Measurements from ENCODE around the gene ZNRF3. TPM values are rescaled to one million over a fixed set of nuclear protein-coding genes. Genes with fewer than 3 reads are reported as not detected.
"Not testable (repeated sequence)": the region's sequence is repeated elsewhere in the genome, so short reads cannot be mapped to it uniquely, and the experiment has no call there.

Gene ZNRF3
- total RNA-seq, 1 experiment from 2014 or later: 9.7 TPM

DNA sequence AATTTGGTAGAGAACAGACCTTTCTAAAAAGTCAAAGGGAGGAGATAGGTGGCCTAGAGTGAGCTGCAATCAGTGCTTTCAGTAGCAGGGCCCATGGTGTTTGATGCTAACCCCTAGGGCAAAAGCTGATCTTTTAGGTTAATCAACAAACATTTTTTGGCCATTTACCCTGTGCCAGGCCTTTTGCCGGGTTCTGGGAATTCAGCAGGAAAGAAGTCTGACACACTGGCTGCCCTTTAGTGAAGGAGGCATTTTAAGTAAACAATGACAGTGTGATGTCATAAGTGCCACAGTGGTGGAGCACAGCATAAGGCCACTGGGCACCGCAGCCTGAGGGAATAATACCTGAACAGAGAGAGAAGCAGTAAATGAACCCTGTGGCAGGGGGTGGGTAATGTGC, 149.2 kb downstream of the ZNRF3 start:
- Histone ChIP-seq H3K4me1 (peaks cover 14% of the 10 kb centered on the region), H3K27ac (peak overlapping the region; percentile 89; the same call in 1 of the 2 replicates), H3K27me3 (no peaks in the 10 kb centered on the region), H3K9me3 (replicated peaks) (no peaks in the 10 kb centered on the region), H3K36me3 (no peaks in the 10 kb centered on the region), H3K4me3 (no peak overlapping the region)
- DNase-seq: no peak

DNA sequence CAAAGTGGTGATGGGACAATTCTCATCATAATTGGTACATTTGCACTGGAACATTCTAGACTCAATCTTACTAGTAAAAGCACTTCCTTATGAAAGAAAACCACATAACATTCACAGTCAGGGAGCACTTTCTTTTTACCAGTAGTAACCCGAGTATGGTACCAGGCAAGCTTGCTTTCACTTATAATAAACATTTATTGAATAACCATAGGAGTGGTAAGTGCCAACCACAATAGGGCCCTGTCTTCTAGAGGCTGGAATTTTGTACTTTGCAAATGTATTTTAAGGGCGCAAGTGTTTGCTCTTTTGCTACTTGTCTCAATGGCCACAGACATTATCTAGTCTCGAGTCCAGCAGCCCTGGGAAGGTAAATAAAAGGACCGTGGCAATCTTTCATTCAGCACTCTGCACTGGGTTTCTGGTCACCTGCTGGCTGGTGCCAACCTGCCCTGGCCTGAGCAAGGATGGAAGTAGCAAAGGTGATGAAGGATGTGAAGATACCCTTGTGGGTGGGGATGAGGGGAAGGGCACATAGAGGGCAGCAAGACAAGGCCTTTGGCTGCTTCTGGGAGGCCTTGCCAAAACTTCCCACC, 154.1 kb downstream of the ZNRF3 start:
- Histone ChIP-seq H3K27ac (no peak overlapping the region), H3K36me3 (0 out of 2 replicates have a peak, but pooled peaks cover 3% of the 10 kb centered on the region), H3K27me3 (no peaks in the 10 kb centered on the region), H3K9me3 (replicated peaks) (no peaks in the 10 kb centered on the region), H3K4me1 (peaks cover 5% of the 10 kb centered on the region; the same call in 1 of the 2 replicates), H3K4me3 (no peak overlapping the region)
- no peak for DNase-seq

DNA sequence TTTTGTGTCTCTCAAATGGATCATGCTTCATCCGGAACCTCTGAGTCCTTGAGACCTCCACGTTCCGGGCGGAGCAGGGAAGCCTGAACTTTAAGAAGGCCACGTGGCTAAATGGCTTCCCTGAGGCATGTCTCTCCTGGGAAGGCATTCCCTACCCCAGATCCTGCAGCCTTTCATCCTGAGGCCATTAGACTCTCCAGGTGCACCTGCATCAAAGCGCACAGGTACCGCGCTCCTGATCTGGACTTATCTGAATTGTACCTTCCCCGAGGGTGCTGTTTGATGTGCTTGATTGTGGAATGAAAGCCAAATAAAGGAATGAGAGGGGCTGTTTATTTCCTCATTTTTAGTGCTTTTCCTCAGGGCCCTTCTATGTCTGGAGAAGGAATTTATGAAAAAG, 155.8 kb downstream of the ZNRF3 start:
- Histone ChIP-seq H3K36me3 (peaks cover 3% of the 10 kb centered on the region; the same call in 1 of the 2 replicates), H3K27ac (no peak overlapping the region), H3K27me3 (no peaks in the 10 kb centered on the region), H3K4me1 (no peaks in the 10 kb centered on the region; the same call in 1 of the 2 replicates), H3K9me3 (replicated peaks) (no peaks in the 10 kb centered on the region), H3K4me3 (no peak overlapping the region)
- no peak for DNase-seq

DNA sequence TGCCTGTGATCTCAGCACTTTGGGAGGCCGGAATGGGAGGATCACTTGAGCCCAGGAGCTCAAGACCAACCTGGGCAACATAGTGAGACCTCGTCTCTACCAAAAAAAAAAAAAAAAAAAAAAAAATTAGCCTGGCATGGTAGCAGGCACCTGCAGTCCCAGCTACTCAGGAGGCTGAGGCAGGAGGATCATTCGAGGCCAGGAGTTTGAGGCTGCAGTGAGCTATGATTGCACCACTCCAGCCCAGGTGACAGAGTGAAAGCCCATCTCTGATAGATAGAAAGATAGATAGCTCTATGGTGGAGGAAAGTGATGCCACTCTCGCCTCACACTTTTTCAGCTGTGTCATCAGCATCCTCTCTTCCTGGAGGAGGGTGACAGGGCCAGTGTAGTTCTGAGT, 156.3 kb downstream of the ZNRF3 start:
- not testable (repeated sequence) for H3K4me1 ChIP-seq

DNA sequence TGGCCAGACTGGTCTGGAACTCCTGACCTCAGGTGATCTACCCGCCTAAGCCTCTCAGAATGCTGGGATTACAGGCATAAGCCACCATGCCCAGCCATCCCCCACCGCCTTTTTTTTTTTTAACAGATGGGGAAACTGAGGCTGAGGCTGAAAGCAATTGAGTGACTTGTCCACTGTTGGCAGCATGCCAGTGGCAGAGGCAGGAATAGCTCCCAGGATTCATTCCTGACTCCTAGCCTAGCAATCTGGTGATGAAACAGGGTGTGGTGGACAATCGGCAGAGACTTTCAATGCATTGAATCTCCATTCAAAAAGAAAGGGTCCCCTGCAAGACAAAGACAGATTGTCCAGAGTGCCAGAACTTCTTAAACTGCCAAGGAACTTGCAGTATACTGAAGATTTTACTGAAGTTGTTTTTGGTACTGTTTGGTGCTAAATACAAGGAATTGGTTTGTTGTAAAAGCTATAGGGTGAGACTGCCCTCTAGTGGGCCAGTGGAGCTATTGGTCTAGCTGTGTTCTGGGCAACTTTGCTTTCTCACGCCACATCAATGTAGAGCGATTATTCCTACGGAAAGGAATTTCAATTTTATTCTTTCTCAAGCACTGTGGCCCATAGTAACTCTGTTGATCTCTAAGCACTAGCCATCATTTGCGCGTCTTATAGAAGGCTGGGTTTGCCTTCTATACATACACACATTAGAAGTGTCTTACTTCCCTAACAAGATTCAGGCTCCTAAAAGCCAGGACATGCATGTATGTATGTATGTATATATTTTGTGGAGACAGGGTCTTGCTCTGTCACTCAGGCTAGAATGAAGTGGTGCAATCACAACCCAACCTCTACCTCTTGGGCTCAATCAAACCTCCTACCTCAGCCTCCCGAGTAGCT, 157.3 kb downstream of the ZNRF3 start:
- H3K9me3 ChIP-seq (replicated peaks): no peaks in the 10 kb centered on the region
- H3K4me1 ChIP-seq: no peaks in the 10 kb centered on the region; the same call in 1 of the 2 replicates
- H3K27ac ChIP-seq: no peak overlapping the region
- no peaks in the 10 kb centered on the region for H3K27me3 ChIP-seq
- peaks cover 3% of the 10 kb centered on the region; the same call in 1 of the 2 replicates for H3K36me3 ChIP-seq
- DNase-seq: peak; percentile 60 to 82
- no peak overlapping the region for H3K4me3 ChIP-seq

More for the DNA sequence above, 156.3 kb downstream of the ZNRF3 start:
- H3K9me3 ChIP-seq (replicated peaks); H3K27ac ChIP-seq; H3K27me3 ChIP-seq; H3K36me3 ChIP-seq; H3K4me3 ChIP-seq; DNase-seq: not testable (repeated sequence)

DNA sequence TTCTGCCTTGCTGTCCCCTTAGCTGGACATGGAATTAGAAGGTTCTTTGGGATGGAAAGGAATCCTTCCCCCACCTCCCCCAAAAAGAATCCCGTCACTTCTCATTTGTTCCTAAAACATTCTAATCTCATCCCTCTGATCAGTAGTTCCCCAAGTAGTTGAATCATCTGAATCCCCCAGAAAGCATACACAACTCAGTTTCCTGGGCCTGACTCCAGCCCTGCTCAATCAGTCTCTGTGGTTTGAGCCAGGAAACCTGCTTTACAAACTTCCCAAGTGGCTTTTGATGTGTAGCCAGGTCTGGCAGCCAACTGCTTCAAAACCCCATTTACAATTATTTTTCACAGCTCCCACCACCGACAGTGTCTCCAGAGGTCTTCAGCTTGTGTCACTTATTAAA, 158.0 kb downstream of the ZNRF3 start:
- Histone ChIP-seq H3K36me3 (peaks cover 4% of the 10 kb centered on the region; the same call in 1 of the 2 replicates), H3K4me3 (no peak overlapping the region), H3K27ac (no peak overlapping the region), H3K9me3 (replicated peaks) (no peaks in the 10 kb centered on the region), H3K27me3 (no peaks in the 10 kb centered on the region), H3K4me1 (no peaks in the 10 kb centered on the region; the same call in 1 of the 2 replicates)
- no peak for DNase-seq

DNA sequence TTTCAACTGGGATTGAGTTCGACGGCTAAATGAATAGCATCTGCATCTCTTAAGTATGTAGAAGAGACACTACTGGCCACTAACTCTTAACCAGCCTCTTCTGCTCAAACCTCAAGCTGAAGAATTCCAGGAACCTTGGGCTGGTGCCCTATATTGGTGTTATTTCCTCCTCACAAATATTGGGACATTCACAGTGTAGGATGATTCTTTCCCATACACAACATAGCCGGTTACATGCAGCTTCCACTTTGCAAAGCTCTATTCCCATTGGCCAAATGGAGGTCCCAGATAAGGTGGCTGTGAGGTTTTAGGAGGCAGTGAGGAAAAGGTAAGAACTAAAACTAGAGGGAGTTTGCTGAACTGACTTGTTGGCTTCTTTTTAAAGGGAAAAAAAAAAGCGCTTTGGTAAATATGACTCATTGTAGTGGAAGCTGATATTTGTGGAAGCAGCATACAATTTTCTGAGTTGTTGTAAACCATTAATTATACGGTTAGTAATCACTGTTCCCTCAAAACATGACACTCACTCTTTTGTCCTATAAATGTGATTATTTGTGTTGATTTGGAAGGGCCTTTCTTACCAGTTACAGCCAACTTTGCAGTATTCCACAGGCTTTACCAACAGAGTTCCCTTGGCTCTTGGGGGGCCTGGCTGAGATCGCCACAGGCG, 160.7 kb downstream of the ZNRF3 start:
- no peak for DNase-seq
- Histone ChIP-seq H3K36me3 (peaks cover 12% of the 10 kb centered on the region; the same call in 1 of the 2 replicates), H3K27ac (no peak overlapping the region), H3K4me1 (no peaks in the 10 kb centered on the region; the same call in 1 of the 2 replicates), H3K9me3 (replicated peaks) (no peaks in the 10 kb centered on the region), H3K27me3 (no peaks in the 10 kb centered on the region), H3K4me3 (no peak overlapping the region)

DNA sequence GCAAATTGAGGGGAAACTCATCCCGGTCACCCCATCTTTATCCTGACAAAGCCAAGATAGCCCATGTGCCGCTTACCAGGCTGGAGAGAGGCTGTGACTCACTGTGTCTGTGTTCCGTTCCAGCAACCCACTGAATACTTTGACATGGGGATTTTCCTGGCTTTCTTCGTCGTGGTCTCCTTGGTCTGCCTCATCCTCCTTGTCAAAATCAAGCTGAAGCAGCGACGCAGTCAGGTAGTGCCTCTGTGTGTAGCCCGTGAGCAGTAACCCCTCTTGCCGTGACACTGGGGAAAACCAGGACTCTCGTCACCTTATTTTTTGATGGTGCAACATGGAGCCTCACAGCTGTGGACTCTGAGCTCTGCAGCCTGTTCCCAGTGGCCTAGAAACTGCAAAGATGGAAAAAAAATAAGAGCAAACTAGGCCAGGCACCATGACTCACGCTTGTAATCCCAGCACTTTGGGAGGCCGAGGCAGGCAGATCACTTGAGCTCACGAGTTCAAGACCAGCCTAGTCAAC, 161.3 kb downstream of the ZNRF3 start:
- no peaks in the 10 kb centered on the region for H3K9me3 ChIP-seq (replicated peaks)
- H3K27ac ChIP-seq: no peak overlapping the region

DNA sequence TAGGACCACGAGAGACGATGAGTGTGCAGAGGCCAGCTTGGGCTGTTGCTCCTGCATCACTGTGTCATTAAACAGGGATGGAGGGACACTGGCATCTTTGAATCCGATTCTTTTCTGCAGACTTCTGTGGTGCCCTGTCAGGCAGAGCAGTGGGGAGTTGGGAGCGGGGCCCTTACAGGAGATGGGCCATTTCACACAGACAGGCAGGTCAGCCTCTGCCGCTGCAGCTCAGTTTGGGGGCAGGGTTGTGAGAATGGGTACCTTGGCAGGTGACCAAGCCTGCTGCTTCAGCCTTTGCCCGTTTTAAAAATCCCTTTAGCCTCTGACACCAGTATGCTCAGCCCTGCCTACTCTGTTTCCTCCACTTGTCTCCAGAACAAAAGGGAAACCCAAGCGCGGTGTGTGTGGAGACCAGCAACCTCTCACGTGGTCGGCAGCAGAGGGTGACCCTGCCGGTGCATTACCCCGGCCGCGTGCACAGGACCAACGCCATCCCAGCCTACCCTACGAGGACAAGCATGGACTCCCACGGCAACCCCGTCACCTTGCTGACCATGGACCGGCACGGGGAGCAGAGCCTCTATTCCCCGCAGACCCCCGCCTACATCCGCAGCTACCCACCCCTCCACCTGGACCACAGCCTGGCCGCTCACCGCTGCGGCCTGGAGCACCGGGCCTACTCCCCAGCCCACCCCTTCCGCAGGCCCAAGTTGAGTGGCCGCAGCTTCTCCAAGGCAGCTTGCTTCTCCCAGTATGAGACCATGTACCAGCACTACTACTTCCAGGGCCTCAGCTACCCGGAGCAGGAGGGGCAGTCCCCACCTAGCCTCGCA, 165.7 kb downstream of the ZNRF3 start:
- H3K4me1 ChIP-seq: no peaks in the 10 kb centered on the region; the same call in 1 of the 2 replicates
- H3K9me3 ChIP-seq (replicated peaks): no peaks in the 10 kb centered on the region
- H3K4me3 ChIP-seq: no peak overlapping the region
- DNase-seq: no peak
- peaks cover 10% of the 10 kb centered on the region; the same call in 1 of the 2 replicates for H3K36me3 ChIP-seq
- H3K27me3 ChIP-seq: no peaks in the 10 kb centered on the region
- H3K27ac ChIP-seq: no peak overlapping the region

More for the DNA sequence above, 161.3 kb downstream of the ZNRF3 start:
- DNase-seq: no peak
- H3K4me1 ChIP-seq: no peaks in the 10 kb centered on the region; the same call in 1 of the 2 replicates
- peaks cover 13% of the 10 kb centered on the region; the same call in 1 of the 2 replicates for H3K36me3 ChIP-seq
- H3K4me3 ChIP-seq: no peak overlapping the region
- H3K27me3 ChIP-seq: no peaks in the 10 kb centered on the region

DNA sequence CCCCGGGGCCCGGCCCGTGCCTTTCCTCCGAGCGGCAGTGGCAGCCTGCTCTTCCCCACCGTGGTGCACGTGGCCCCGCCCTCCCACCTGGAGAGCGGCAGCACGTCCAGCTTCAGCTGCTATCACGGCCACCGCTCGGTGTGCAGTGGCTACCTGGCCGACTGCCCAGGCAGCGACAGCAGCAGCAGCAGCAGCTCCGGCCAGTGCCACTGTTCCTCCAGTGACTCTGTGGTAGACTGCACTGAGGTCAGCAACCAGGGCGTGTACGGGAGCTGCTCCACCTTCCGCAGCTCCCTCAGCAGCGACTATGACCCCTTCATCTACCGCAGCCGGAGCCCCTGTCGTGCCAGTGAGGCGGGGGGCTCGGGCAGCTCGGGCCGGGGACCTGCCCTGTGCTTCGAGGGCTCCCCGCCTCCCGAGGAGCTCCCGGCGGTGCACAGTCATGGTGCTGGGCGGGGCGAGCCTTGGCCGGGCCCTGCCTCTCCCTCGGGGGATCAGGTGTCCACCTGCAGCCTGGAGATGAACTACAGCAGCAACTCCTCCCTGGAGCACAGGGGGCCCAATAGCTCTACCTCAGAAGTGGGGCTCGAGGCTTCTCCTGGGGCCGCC, 166.4 kb downstream of the ZNRF3 start:
- Histone ChIP-seq H3K9me3 (replicated peaks) (no peaks in the 10 kb centered on the region), H3K4me1 (peaks cover 3% of the 10 kb centered on the region), H3K4me3 (no peak overlapping the region), H3K27ac (no peak overlapping the region), H3K36me3 (peaks cover 10% of the 10 kb centered on the region; the same call in 1 of the 2 replicates), H3K27me3 (no peaks in the 10 kb centered on the region)
- no peak for DNase-seq

DNA sequence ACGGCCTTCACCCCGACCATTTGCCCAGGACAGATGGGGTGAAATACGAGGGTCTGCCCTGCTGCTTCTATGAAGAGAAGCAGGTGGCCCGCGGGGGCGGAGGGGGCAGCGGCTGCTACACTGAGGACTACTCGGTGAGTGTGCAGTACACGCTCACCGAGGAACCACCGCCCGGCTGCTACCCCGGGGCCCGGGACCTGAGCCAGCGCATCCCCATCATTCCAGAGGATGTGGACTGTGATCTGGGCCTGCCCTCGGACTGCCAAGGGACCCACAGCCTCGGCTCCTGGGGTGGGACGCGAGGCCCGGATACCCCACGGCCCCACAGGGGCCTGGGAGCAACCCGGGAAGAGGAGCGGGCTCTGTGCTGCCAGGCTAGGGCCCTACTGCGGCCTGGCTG, 167.1 kb downstream of the ZNRF3 start:
- no peak for DNase-seq
- H3K4me3 ChIP-seq: no peak overlapping the region
- no peak overlapping the region for H3K27ac ChIP-seq
- peaks cover 10% of the 10 kb centered on the region for H3K4me1 ChIP-seq
- no peaks in the 10 kb centered on the region for H3K9me3 ChIP-seq (replicated peaks)
- H3K36me3 ChIP-seq: peaks cover 10% of the 10 kb centered on the region; the same call in 1 of the 2 replicates
- H3K27me3 ChIP-seq: no peaks in the 10 kb centered on the region

DNA sequence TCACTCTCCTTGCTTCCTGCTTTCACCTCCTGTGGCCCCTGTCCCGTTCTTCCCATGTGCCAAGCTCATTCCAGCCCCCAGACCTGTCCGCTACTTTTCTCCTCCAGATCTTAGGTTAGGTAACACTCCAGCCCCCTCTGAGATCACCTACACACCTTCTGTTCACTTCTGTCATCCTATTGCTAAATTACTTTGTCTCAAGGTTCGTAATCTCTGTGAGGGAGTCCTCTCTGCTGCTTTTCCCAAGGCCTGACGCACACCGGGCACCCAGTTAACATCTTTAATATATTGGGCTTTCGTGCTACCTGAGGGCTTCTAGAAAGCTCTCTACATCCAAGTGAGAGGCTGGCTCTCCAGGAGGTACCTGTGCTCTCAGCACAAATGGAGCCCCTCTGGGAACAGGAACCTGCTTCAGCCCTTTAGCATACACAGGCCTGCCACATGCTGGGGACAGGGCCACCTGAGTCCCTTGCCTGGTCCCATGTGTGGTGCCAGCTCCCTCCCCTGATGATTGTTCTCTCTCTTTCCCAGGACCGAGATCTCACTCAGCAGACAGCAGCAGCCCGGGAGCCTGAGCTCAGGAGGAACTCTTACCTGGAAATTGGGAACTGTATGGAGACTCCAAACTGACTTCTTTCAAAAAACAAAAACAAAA, 169.8 kb downstream of the ZNRF3 start:
- H3K4me1 ChIP-seq: peaks cover 26% of the 10 kb centered on the region
- no peaks in the 10 kb centered on the region for H3K9me3 ChIP-seq (replicated peaks)
- H3K27ac ChIP-seq: no peak overlapping the region
- H3K36me3 ChIP-seq: peaks cover 8% of the 10 kb centered on the region; the same call in 1 of the 2 replicates
- H3K4me3 ChIP-seq: no peak overlapping the region
- no peak for DNase-seq
- H3K27me3 ChIP-seq: no peaks in the 10 kb centered on the region

DNA sequence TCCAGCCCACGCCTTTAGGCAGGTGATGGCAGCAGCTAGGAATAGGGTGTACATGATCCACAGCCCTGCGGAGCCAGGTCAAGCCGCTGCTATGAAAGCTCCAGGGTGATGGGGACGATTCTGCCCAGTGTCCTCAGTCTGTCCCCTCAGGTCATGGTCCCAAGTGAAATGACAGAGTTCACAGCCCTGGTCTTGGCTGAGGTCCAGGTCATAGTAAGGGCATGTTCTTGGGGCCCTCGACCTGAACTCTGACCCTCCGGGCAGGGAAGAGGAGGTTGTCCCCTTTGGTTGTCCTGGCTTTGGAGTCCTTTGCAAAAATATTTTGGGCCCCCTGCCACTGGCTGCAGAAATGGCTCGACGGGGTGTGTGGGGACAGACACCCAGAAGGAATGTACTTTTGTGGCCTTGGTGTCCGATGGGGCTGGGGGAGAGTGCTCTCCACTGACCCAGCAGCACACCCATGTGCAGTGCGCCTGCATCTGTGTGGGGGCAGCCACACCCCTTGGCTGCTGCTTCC, 170.9 kb downstream of the ZNRF3 start:
- H3K27ac ChIP-seq: no peak overlapping the region
- H3K36me3 ChIP-seq: no peaks in the 10 kb centered on the region
- no peak for DNase-seq
- no peaks in the 10 kb centered on the region for H3K9me3 ChIP-seq (replicated peaks)
- no peak overlapping the region for H3K4me3 ChIP-seq
- peaks cover 32% of the 10 kb centered on the region for H3K4me1 ChIP-seq
- no peaks in the 10 kb centered on the region for H3K27me3 ChIP-seq
